Smooth muscle cell (in vitro differentiated cells): Measurements from ENCODE around the gene SVOP. TPM values are rescaled to one million over a fixed set of nuclear protein-coding genes. Genes with fewer than 3 reads are reported as not detected.
A peak's percentile ranks its signal among the peaks of the same experiment; 100 is the strongest.

Source experiments
- DNase-seq: peaks from one replicate; lab custom pipeline; 2025; ENCODE audit not compliant: unreplicated experiment; lab: John Stamatoyannopoulos, UW
- H2AFZ ChIP-seq: fragments of 200-600 bp; sonication (generic); 2 replicates; pipeline ENCODE4 v1.6.0; 2016; ENCODE audit warnings: antibody characterized with exemption, low read depth, mild to moderate bottlenecking
- H3F3A ChIP-seq: fragments of 200-600 bp; sonication (generic); 2 replicates; pipeline ENCODE4 v1.6.0; 2017; ENCODE audit warnings: antibody characterized with exemption, low read depth
- H3K27ac ChIP-seq: fragments of 200-600 bp; sonication (generic); 2 replicates; pipeline ENCODE4 v1.5.1; 2016; ENCODE audit warnings: low read depth, mild to moderate bottlenecking
- H3K27me3 ChIP-seq: fragments of 200-600 bp; sonication (generic); 2 replicates; pipeline ENCODE4 v1.6.1; 2016; ENCODE audit warnings: low read depth, mild to moderate bottlenecking
- H3K36me3 ChIP-seq: fragments of 200-600 bp; sonication (generic); 2 replicates; pipeline ENCODE4 v1.5.1; 2016; ENCODE audit warnings: low read depth
- H3K4me1 ChIP-seq: fragments of 200-600 bp; sonication (generic); 2 replicates; pipeline ENCODE4 v1.5.1; 2016; ENCODE audit warnings: low read depth
- H3K4me2 ChIP-seq: fragments of 200-600 bp; sonication (generic); 2 replicates; pipeline ENCODE4 v1.6.0; 2016; ENCODE audit warnings: mild to moderate bottlenecking
- H3K4me3 ChIP-seq: fragments of 200-600 bp; sonication (generic); 2 replicates; pipeline ENCODE4 v1.5.1; 2016; ENCODE audit warnings: mild to moderate bottlenecking
- H3K79me2 ChIP-seq: fragments of 200-600 bp; sonication (generic); 2 replicates; pipeline ENCODE4 v1.6.0; 2016; ENCODE audit warnings: low read depth, mild to moderate bottlenecking
- H3K9ac ChIP-seq: fragments of 200-600 bp; sonication (generic); 2 replicates; pipeline ENCODE4 v1.6.0; 2016; ENCODE audit warnings: low read depth
- H3K9me3 ChIP-seq: fragments of 200-600 bp; sonication (generic); replicated peaks from 2 replicates; pipeline ENCODE4 v1.5.1; 2016; ENCODE audit warnings: low read depth
- H4K20me1 ChIP-seq: fragments of 200-600 bp; sonication (generic); 2 replicates; pipeline ENCODE4 v1.6.0; 2016; ENCODE audit warnings: low read depth
- CTCF ChIP-seq: fragments of 200-600 bp; sonication (generic); IDR thresholded peaks from 2 replicates; pipeline ENCODE4 v1.5.1; 2017; ENCODE audit warnings: borderline replicate concordance, mild to moderate bottlenecking, antibody characterized with exemption; ENCODE audit not compliant: insufficient read depth, poor library complexity, severe bottlenecking
- WGBS: methylation state at CpG from one replicate; pipeline ENCODE4 v1.1.7; 2016; ENCODE audit warnings: low lambda C conversion rate; 5-methylcytosine and 5-hydroxymethylcytosine counted together
- polyA plus RNA-seq: library from polyadenylated mRNA; unstranded; fragments of >200 nt; fragmentation: Nextera tagmentation; extraction: Ambion mirVana; gene quantifications from 2 replicates; pipeline ENCODE4 v1.2.1, GENCODE V29; 2016
- total RNA-seq: library from RNA; depleted of rRNA; stranded (reverse); fragments of >200 nt; gene quantifications from 2 replicates; pipeline ENCODE4 v1.2.3, GENCODE V29; 2014

SVOP gene
- total and polyA plus RNA-seq, 2 experiments from 2014 or later = not detected

- Histone ChIP-seq H3K4me2 (no peak overlapping the region), H2AFZ (no peak overlapping the region), H3K79me2 (no peaks in the 10 kb centered on the region), H3F3A (no peaks in the 10 kb centered on the region), H3K4me1 (no peaks in the 10 kb centered on the region), H3K36me3 (no peaks in the 10 kb centered on the region), H3K9me3 (no peaks in the 10 kb centered on the region), H3K27me3 (peaks cover under 1% of the 10 kb centered on the region), H3K9ac (no peak overlapping the region), H3K27ac (no peak overlapping the region), H3K4me3 (no peak overlapping the region), H4K20me1 (no peaks in the 10 kb centered on the region)
- no peak for TF ChIP-seq CTCF
- DNase-seq = no peak
- whole genome bisulfite sequencing = 93% methylated on average over 9 of the region's 9 CpGs
Observed at GRCh38 chr12:108972358-108972757, 48.5 kb downstream of the SVOP start.

- H3K9ac ChIP-seq = no peak overlapping the region
- H3K27me3 ChIP-seq = no peaks in the 10 kb centered on the region
- H3K4me1 ChIP-seq = no peaks in the 10 kb centered on the region
- no peak for TF ChIP-seq CTCF
- no peak for DNase-seq
- H3F3A ChIP-seq = no peaks in the 10 kb centered on the region
- no peak overlapping the region for H3K4me3 ChIP-seq
- no peak overlapping the region for H3K4me2 ChIP-seq
- H3K27ac ChIP-seq = no peak overlapping the region
- no peak overlapping the region for H2AFZ ChIP-seq
- H3K36me3 ChIP-seq = no peaks in the 10 kb centered on the region
- H4K20me1 ChIP-seq = no peaks in the 10 kb centered on the region
- H3K79me2 ChIP-seq = no peaks in the 10 kb centered on the region
- WGBS = 90% methylated on average over 2 of the region's 2 CpGs
- H3K9me3 ChIP-seq = no peaks in the 10 kb centered on the region
Observed at GRCh38 chr12:108969622-108970021, 51.2 kb downstream of the SVOP start.

GRCh38 chr12:108967869-108968540 lies 52.9 kb downstream of the SVOP start:
- DNase-seq = no peak
- Histone ChIP-seq H3K36me3 (no peaks in the 10 kb centered on the region), H3F3A (no peaks in the 10 kb centered on the region), H3K79me2 (no peaks in the 10 kb centered on the region), H2AFZ (no peak overlapping the region), H3K4me1 (no peaks in the 10 kb centered on the region), H3K27ac (no peak overlapping the region), H3K4me2 (no peak overlapping the region), H3K4me3 (no peak overlapping the region), H3K27me3 (no peaks in the 10 kb centered on the region), H4K20me1 (no peaks in the 10 kb centered on the region), H3K9me3 (no peaks in the 10 kb centered on the region), H3K9ac (no peak overlapping the region)
- TF ChIP-seq CTCF = peak; percentile 44
- whole genome bisulfite sequencing = 28% methylated on average over 2 of the region's 2 CpGs
